ENCODE measurements around the gene UBN1. TPM values are rescaled to one million over a fixed set of nuclear protein-coding genes. Genes with fewer than 3 reads are reported as not detected.

UBN1 gene, protein sequence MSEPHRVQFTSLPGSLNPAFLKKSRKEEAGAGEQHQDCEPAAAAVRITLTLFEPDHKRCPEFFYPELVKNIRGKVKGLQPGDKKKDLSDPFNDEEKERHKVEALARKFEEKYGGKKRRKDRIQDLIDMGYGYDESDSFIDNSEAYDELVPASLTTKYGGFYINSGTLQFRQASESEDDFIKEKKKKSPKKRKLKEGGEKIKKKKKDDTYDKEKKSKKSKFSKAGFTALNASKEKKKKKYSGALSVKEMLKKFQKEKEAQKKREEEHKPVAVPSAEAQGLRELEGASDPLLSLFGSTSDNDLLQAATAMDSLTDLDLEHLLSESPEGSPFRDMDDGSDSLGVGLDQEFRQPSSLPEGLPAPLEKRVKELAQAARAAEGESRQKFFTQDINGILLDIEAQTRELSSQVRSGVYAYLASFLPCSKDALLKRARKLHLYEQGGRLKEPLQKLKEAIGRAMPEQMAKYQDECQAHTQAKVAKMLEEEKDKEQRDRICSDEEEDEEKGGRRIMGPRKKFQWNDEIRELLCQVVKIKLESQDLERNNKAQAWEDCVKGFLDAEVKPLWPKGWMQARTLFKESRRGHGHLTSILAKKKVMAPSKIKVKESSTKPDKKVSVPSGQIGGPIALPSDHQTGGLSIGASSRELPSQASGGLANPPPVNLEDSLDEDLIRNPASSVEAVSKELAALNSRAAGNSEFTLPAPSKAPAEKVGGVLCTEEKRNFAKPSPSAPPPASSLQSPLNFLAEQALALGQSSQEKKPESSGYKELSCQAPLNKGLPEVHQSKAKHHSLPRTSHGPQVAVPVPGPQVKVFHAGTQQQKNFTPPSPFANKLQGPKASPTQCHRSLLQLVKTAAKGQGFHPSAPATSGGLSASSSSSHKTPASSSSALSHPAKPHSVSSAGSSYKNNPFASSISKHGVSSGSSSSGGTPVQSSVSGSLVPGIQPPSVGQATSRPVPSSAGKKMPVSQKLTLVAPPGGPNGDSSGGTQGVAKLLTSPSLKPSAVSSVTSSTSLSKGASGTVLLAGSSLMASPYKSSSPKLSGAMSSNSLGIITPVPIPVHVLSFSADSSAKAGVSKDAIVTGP (N-terminal part only)
- total RNA-seq (2014; rRNA removed; shearing (Covaris generic)): 42.4 and 44.3 TPM in 2 replicates

DNA sequence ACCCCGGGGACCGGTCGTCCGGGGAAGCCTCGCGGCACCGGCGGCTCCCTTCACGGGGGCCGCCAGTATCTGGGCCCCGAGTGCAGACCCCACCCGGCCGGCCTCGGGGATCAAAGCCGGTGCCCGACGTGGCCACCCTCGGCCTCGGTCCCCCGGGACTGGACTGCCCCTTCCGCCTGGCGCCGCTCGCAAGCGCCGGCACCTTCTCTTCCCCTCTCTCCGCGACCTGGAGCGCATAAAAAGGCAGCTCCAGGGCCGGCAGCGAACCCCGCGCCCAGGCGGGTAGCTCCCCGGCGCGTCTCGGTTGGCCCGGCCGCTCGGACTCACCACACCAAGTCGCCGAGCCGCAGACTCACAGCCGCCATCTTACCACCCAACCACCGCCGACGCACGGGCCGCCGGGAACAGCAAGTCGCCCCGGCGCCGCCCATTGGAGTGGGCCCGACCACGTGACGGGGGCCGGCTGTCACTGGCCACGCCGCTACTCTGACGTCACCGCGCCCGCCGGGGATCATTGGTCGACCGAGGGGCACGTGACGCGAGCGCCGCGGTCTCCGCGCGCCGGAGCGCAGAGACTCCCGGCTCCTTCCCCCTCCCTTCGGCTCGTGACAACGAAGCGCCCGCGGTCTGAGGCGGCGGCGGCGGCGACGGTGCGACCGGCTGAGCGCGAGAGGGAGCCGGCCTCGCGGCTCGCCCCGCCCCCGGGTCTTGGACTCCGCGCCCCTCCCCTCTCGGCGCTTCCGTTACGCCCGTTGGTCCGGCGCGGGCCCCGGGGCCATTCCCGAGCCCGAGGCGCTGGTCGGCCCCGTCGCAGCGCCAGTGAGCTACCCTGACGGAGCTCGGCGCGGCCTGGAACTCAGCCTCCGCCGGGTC, at the start of gene UBN1, which contains the start of gene GLYR1:
Gene UBN1 (plus strand): TSS at position 581 of the 873 bp plus-strand sequence. CDS start 5,437 bp downstream, outside the sequence.
Gene GLYR1 (minus strand): TSS at position 388 of the 873 bp plus-strand sequence. CDS start 23 bp downstream, at position 365.

GRCh38 chr16:4801962-4802658, 45.2 kb upstream of the UBN1 start, which contains the start of gene ROGDI:
Gene ROGDI, minus strand, starts transcription at chr16:4802633. Its CDS starts 62 bp downstream, at chr16:4802571.

Other genes with a start within 250 kb of the UBN1 start
- 62.3 and 71.6 TPM in 2 replicates for gene UBALD1, start 232.6 kb upstream of the UBN1 start, total RNA-seq (2014; rRNA removed; shearing (Covaris generic))
- 26.1 and 27.5 TPM in 2 replicates for gene MGRN1, start 222.7 kb upstream of the UBN1 start, total RNA-seq (2014; rRNA removed; shearing (Covaris generic))
- gene NUDT16L1, start 153.9 kb upstream of the UBN1 start, total RNA-seq (2014; rRNA removed; shearing (Covaris generic)): 32.3 and 33.4 TPM in 2 replicates
- 21.2 and 22.8 TPM in 2 replicates for gene ANKS3, start 113.2 kb upstream of the UBN1 start, total RNA-seq (2014; rRNA removed; shearing (Covaris generic))
- 0.93 and 1.5 TPM in 2 replicates for gene DNAAF8, start 112.9 kb upstream of the UBN1 start, total RNA-seq (2014; rRNA removed; shearing (Covaris generic))
- 7.8 and 8.6 TPM in 2 replicates for gene ZNF500, start 80.3 kb upstream of the UBN1 start, total RNA-seq (2014; rRNA removed; shearing (Covaris generic))
- 0.08 TPM in 1 of 2 replicates, not detected in the other for gene SEPTIN12, start 59.1 kb upstream of the UBN1 start, total RNA-seq (2014; rRNA removed; shearing (Covaris generic))
- not detected in 2 replicates for gene SMIM22, start 52.1 kb upstream of the UBN1 start, total RNA-seq (2014; rRNA removed; shearing (Covaris generic))
- gene ROGDI, start 44.8 kb upstream of the UBN1 start, total RNA-seq (2014; rRNA removed; shearing (Covaris generic)): 15.1 and 17.3 TPM in 2 replicates
- 40.2 and 47.4 TPM in 2 replicates for gene GLYR1, start 193 bp upstream of the UBN1 start, total RNA-seq (2014; rRNA removed; shearing (Covaris generic))
- 0.26 and 0.27 TPM in 2 replicates for gene PPL, start 89.7 kb downstream of the UBN1 start, total RNA-seq (2014; rRNA removed; shearing (Covaris generic))
- not detected in 2 replicates for gene SEC14L5, start 110.8 kb downstream of the UBN1 start, total RNA-seq (2014; rRNA removed; shearing (Covaris generic))
- 17.6 and 23.9 TPM in 2 replicates for gene NAGPA, start 186.5 kb downstream of the UBN1 start, total RNA-seq (2014; rRNA removed; shearing (Covaris generic))
- gene C16orf89, start 218.5 kb downstream of the UBN1 start, total RNA-seq (2014; rRNA removed; shearing (Covaris generic)): not detected in 2 replicates
- 28.3 and 31.5 TPM in 2 replicates for gene ALG1, start 224.4 kb downstream of the UBN1 start, total RNA-seq (2014; rRNA removed; shearing (Covaris generic))

All from A375 (cell line).